Fibroblast of skin of abdomen (primary cell): ENCODE measurements around the gene GANC.
A peak's percentile ranks its signal among the peaks of the same experiment; 100 is the strongest.

Source experiments
- DNase-seq: peaks from one replicate; pipeline ENCODE4 v3.0.0-alpha.2; 2013

GANC gene

GRCh38 chr15:42378011-42378410 lies 105.0 kb downstream of the GANC start:
- no peak for DNase-seq

- DNase-seq = no peak
Observed at GRCh38 chr15:42384597-42384996, 111.6 kb downstream of the GANC start.

DNA sequence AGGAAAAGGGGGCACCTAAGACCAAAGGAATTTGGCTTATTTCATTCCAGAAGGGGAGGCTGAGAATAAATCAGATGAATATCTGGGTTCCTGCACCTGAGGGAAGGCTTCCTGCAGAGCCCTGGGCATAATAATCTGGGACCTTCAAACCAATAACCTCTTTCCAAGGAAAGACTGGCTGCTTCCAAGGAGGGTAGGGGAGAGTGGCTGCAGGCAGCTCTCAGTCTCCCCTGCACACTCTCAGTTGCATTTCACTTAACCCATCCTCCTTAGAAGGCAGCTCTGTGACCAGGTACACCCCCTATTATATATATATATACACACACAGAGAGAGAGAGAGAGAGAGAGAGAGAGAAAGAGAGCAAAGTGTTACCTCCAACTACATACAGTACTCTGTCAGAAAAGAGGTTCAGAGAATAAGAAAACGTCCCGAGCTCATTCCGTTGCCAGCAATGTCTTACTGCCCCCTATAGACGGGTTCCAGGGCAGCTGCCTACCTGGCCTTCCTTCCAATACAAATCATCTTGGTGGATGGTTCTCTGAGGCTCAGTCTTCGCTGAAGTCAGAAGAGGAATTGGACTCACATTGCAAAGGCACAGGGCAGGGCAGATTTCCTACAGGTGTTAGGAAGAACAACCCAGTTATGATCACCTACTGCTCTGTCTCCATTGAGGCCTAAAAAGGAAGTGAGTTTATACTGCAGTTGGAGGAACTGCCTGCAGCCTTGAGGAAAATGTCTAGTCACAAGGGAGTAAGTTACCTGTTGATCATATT lies 112.4 kb downstream of the GANC start:
- DNase-seq = peak; percentile 47

- DNase-seq = no peak
Observed at GRCh38 chr15:42385980-42386700, 113.1 kb downstream of the GANC start.

- no peak for DNase-seq
Observed at GRCh38 chr15:42387603-42388002, 114.6 kb downstream of the GANC start.

DNA sequence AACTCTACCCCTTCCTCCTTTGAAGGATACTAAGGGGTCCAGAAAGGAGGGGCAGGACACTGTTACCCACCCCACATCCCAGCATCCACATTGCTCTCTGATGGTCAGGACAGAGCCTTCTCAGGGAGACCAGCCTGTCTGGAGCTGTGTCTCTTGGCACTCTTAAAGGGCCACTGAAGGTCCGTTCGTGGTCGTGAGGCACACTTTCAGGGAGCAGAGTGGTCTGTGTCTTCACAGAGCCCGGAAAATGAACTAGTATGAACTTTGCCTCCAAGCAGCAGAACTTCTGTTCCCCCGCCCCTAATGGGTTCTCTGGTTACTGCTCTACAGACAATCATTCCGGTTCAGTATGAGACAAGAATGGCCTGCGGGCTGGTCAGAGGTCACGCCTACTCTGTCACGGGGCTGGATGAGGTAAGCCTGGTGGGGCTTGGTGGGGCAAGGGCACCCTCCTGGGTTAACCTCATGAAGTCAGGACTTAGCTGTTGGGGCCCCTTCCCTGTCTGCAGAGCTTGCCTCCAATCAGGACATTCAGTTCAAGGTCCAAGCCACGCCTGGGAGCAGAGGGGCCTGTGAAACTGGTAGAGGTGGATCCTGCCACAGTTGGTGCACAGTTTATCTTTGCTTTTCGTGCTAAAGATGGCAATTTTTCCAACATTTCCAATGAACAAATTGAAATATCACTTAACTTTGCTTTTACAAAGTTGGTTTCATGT lies 119.5 kb downstream of the GANC start:
- no peak for DNase-seq

GRCh38 chr15:42394106-42394505 lies 121.1 kb downstream of the GANC start:
- no peak for DNase-seq

DNA sequence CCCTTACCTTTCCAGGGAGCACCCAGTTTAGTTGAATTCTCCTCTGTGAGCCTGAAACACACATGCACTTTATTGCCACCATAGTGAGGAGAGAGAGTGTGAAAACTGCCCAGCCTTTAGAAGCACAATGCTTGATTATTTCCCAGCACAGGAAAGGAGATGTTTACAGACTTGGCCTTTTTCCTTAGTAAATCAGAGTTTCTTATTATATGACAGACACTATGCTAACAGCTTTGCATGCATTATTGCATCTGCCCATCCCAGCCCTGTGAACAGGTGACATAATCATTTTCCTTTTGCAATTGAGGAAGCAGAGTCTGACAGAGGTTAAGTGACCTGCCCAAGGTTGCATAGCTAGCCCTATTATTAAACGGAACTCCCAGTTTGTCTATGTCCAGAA lies 122.8 kb downstream of the GANC start:
- no peak for DNase-seq

DNA sequence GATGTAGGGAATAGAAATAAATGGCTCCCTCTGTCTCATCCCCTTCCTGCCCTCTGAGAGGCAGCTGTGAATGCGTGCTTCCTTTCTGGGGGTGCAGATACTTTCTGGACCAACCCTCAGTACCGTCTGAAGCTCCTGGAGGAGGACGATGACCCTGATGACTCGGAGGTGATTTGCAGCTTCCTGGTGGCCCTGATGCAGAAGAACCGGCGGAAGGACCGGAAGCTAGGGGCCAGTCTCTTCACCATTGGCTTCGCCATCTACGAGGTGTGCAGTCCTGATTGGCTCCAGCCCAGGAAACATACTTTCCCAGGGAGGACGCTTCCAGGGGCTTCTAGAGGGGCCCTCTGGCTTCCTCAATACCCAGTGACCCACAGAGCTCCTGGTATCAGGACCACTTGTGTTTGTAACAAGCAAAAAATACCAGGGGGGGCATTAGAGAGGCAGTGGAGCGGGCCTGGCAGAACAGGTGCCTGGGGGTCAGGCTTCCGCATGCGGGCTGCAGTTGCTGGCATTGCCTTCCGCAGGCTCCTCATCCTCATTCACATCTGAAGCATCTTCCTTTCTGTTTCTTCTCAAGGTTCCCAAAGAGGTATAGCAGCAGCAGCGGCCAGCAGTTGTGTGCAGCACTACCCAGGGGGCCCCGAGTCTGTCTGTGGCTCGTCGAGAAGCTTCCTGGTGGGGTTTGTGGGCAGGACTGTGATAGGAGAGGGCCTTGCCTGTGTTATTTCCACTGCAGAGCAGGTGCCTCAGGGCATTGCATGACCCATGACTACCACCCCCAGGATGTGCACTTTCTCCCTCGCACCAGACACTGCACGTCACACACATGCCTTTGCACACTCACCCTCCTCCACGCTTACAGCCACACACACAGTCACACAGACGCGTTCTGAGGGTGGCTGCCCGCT lies 128.8 kb downstream of the GANC start:
- no peak for DNase-seq

GRCh38 chr15:42402455-42403205 lies 129.6 kb downstream of the GANC start:
- no peak for DNase-seq

- no peak for DNase-seq
Observed at GRCh38 chr15:42403389-42403788, 130.4 kb downstream of the GANC start.

GRCh38 chr15:42404461-42405235 lies 131.6 kb downstream of the GANC start:
- no peak for DNase-seq

GRCh38 chr15:42405863-42406482 lies 133.0 kb downstream of the GANC start:
- DNase-seq = peak; percentile 5
